Right ventricle myocardium superior (tissue), 1 donor: ENCODE data around the gene ST8SIA1. TPM values are rescaled to one million over a fixed set of nuclear protein-coding genes. Genes with fewer than 3 reads are reported as not detected.

Experiments
- ATAC-seq: fragments of 200-7000 bp; cut with Tn5 transposase; one replicate; pipeline ENCODE4 v1.9.1; 2020; ENCODE audit warnings: mild to moderate bottlenecking; ENCODE audit not compliant: poor library complexity
- DNase-seq: peaks from one replicate; pipeline ENCODE4 v3.0.0-alpha.2; 2020
- intact Hi-C: fragments of 100-400 bp; cut with DNase I; formaldehyde crosslinking; loops from one replicate; pipeline ENCODE4 v1.11.2; 2022
- total RNA-seq: library from RNA; stranded (reverse); fragmentation: NEBNext Ultra II Directional; extraction: Animal tissue kit (Norgen Biotek cat#: 25700); gene quantifications from one replicate; pipeline ENCODE4 v1.2.1, GENCODE V29; 2021
- donor health status: DM: no; HTN: yes; CAD: no; lungs with severe emphysema.

The ST8SIA1 gene
- total RNA-seq, 1 donor from 2014 or later: 3.3 TPM

DNA sequence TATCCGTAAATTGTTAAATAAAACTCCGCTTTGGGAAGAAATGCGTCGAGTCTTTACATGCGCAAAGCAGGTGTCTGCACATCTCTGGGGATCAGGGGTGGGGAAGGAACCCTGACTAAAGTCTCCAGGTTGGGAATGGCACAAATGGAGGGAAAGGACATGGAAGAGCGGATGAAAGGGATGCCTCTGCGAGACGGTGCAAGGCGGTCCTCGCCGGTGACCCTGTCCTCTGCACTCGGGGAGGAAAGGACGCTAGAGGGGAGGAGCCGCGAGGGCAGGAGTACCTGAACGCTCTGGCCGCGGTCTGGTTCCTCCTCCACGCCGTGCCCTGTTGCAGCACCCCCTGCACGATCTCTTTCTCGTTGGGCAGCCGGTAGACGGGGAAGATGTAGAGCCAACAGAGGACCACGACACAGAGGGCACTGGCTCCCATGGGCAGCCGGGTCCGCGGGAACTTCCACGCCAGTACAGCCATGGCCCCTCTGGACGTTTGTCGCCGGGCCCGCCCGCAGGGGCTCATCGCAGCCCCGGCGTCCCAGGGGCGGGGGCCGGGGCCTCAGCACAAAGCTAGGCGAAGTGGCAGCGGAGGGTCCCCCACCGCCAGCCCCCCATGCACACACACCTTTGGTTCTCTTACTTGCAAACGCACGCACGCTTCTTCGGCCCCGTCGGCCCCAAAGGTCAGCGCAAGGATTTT, 646 bp downstream of the ST8SIA1 start:
- DNase-seq (peak; percentile 50), ATAC-seq (peak; percentile 24)
- intact Hi-C loops: loop anchor here (5.0 kb wide), 1 partner anchor 232 kb away; no protein-coding TSS in a partner anchor

GRCh38 chr12:22333186-22333712, 1.3 kb downstream of the ST8SIA1 start:
- ATAC-seq (no peak), DNase-seq (no peak)
- intact Hi-C loops: loop anchor here (5.0 kb wide), 1 partner anchor 231 kb away; no protein-coding TSS in a partner anchor

- ATAC-seq: no peak
Measured at GRCh38 chr12:22332202-22332601, 2.3 kb downstream of the ST8SIA1 start.

DNA sequence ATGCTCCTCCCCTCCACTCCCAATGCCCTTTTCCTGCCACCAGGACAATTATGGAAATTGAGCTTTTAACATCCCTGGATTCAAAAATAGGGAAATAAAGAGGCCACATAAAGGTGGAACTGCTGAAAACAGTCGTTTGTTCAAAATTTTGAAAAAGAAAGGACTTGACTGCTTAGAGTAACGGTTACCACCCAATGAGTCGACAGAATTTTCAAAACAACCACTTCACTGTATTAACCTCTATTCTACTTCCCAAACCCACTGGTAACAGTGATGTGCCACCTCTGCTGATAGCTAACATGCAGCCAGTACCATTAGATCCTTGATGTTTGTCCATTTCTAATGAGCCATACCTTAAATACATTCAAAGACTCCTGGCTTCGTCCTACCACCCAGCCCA, 4.9 kb downstream of the ST8SIA1 start:
- ATAC-seq: no peak
- DNase-seq: no peak
- intact Hi-C loops: loop anchor here (5.0 kb wide), 1 partner anchor 227 kb away; no protein-coding TSS in a partner anchor

More at GRCh38 chr12:22332202-22332601, 2.3 kb downstream of the ST8SIA1 start:
- DNase-seq: no peak
- intact Hi-C loops: loop anchor here (5.0 kb wide), 1 partner anchor 230 kb away; no protein-coding TSS in a partner anchor

DNA sequence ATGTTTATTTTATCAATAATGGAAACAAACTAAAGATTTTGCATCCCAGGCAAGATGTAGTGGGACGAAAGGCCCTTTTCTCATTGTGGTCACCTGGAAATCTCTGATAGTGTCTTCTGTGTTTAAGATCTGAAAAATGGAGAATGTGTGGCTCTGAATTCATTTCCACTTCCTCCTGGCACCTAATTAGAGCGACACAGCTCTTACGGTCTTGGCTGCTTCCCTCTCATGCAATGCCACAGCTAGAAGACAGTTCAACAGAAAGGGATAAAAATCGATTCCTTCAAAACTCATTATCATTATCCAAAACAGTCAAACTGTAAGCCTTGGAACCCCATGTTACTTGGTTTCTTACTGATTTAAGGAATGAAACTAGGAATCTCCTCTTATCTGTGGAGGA, 9.3 kb downstream of the ST8SIA1 start:
- DNase-seq (no peak), ATAC-seq (no peak)
- intact Hi-C loops: no loop called here

- intact Hi-C loops: no loop called here
- DNase-seq (no peak), ATAC-seq (no peak)
Measured at GRCh38 chr12:22322091-22322490, 12.4 kb downstream of the ST8SIA1 start.

DNA sequence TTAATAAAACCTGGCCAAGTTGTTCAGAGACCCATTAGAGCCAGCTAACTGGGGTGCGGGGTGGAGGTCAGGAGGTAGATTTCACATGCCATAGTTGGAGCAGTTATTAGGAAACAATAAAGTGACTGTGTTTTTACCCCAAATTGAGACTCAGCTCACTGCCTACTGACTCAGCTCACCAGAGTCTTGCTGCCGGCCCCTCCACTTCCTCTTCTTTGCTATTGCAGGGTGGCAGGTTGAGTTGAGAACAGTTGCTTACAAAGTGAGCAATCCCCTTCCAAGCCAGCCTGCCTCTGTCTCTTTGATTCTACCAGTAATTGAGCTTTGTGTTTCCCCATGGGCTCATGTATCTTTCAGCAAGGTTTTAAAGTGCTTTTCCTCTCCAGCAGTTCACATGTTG, 12.9 kb downstream of the ST8SIA1 start:
- ATAC-seq: peak; percentile 29
- DNase-seq: no peak

GRCh38 chr12:22321018-22321605, 13.4 kb downstream of the ST8SIA1 start:
- intact Hi-C loops: no loop called here
- DNase-seq (no peak), ATAC-seq (no peak)

More for the DNA sequence above, 12.9 kb downstream of the ST8SIA1 start:
- intact Hi-C loops: no loop called here

- intact Hi-C loops: no loop called here
- DNase-seq (no peak), ATAC-seq (no peak)
Measured at GRCh38 chr12:22318108-22318737, 16.3 kb downstream of the ST8SIA1 start.

DNA sequence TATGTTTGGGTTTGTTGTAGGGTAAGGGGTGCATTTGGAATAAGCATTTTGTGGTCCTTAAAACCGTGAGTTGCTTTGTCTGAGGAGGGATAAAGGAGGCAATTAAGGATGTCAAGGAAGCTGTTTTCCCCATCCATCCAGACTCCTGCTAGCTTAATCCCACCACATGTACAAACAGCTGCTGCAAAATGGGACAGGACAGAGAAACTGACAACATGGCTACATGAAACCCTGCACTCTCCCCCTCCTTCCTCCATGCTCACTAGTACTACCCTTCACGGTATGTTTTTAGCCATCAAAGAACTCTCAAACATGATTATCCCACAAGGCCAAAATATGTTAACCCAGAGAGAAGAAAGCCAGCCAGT, 20.6 kb downstream of the ST8SIA1 start:
- intact Hi-C loops: no loop called here
- DNase-seq: no peak
- no peak for ATAC-seq

DNA sequence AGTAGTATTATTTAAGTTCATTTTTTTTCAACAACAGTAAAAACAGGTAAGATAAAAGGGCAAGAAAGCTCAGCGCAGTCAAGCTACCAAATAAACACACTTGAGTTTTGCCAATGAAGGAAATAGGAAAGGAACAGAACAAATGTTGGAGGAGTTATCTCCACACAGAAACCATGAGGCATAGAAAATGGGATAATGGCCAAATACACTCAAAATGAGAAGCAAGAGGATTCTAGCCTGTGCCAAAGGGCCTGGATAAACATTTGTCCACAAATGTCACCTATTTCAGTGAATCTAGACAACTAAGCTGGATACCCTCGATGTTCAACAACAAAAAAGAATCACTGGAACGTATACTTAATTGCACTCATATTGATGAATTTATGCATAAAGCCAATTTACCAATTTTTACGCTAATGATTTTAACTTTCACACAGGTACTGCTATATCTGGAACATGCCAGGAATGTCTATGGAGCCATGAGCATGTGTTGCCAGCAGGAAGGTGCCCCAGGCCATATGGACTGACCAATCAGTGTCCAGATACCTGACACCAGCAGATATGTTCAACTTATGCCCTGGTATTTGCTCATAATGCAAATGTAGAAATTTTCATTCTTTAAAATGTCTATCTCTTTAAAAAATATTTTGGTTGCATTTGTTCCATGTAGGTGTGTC, 21.1 kb downstream of the ST8SIA1 start:
- intact Hi-C loops: no loop called here
- DNase-seq: no peak
- ATAC-seq: peak; percentile 43

DNA sequence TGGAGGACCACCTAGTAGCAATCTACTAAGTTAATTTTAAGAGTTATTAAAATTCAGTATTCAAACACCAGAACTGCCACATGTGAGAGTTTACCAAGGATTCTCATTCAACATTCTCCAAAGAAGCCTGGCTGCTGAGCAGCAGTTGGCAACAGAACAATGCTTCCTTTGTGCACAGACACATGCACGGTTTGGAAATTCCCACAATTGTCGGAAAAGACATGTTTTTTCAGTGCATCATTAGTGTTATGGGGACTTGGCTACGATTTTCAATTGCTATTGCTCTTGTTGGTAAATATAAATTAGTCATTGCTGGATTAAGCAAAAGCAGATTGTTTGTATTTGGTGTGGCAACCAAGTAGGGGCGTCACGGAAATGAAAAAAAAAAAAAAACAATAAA, 22.2 kb downstream of the ST8SIA1 start:
- DNase-seq (peak; percentile 68), ATAC-seq (peak; percentile 92)
- intact Hi-C loops: no loop called here

GRCh38 chr12:22310709-22311108, 23.8 kb downstream of the ST8SIA1 start:
- DNase-seq (no peak), ATAC-seq (no peak)
- intact Hi-C loops: no loop called here

- DNase-seq (no peak), ATAC-seq (no peak)
- intact Hi-C loops: no loop called here
Measured at GRCh38 chr12:22310275-22310674, 24.2 kb downstream of the ST8SIA1 start.

DNA sequence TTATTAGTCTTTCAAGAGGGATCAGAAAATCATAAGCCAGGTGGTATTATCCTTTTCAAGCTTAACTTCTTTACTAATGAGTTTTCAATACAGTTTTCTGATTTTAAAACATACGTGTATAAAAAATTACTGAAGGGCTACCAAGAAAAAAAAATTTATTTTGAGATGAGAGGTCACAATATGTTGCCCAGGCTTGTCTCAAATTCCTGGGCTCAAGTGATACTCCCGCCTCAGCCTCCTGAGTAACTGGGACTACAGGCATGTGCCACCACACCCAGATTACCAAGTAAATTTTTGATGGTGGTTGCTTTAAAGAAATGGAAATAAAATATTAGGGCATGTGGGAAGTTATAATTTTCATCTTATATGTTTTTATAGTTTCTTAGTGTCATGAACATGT, 26.7 kb downstream of the ST8SIA1 start:
- no peak for ATAC-seq
- intact Hi-C loops: no loop called here
- no peak for DNase-seq

GRCh38 chr12:22306311-22306710, 28.2 kb downstream of the ST8SIA1 start:
- ATAC-seq (no peak), DNase-seq (no peak)
- intact Hi-C loops: no loop called here

DNA sequence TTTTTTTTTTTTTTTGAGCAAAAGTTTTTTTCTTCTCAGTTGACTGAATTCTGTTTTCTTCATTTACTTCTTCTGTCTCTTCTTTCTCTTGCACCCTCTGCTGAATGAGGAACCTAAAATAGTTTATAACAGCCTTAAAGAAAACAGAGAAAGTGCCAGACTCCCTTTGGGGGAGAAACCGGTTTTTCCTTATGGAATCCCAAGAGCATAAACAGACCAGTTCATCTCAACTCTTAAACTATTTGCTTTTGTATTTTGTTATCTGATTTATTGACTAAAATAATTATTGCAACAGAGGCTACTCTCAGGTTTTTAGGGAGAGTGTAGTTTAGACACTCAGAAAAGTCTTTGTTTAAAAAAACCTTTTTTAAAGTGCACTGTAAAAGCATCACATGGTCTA, 30.2 kb downstream of the ST8SIA1 start:
- no peak for DNase-seq
- ATAC-seq: no peak
- intact Hi-C loops: no loop called here

GRCh38 chr12:22299294-22299912, 35.1 kb downstream of the ST8SIA1 start:
- no peak for DNase-seq
- intact Hi-C loops: no loop called here
- no peak for ATAC-seq

DNA sequence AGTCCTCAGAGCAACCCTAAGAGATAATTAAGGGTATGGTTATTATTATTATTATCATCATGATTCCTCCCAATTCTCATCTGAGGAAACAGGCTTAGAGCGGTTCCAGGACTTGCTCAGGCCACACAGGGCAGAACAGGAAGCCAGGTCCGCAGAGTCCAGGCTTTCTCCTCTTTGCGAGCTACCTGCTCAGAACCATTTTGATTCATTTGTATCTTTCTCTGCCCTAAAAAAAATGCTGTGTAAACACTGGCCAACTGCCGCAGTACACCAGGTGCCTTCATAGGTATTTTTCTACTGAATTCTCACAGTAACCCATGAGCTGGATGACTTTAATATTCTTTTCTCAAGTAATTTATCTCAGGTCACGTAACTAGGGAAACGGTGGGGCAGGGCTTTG, 45.3 kb downstream of the ST8SIA1 start:
- DNase-seq (no peak), ATAC-seq (no peak)
- intact Hi-C loops: no loop called here
